Caco-2 (cell line): ENCODE results near the gene ECPAS. TPM values are rescaled to one million over a fixed set of nuclear protein-coding genes. Genes with fewer than 3 reads are reported as not detected.

Source experiments
- BruUV-seq: library from RNA; stranded (reverse); fragments of 400-500 nt; replicated peaks from 2 replicates; lab custom pipeline; 2021; lab: Mats Ljungman, UMichigan
- CTCF ChIA-PET: fragments of 300-600 bp; sonication (Branson Sonifier 250); formaldehyde crosslinking; loops from one replicate; lab custom pipeline; 2022; ENCODE audit warnings: antibody characterized with exemption; lab: Charles Lee
- POLR2A ChIA-PET: fragments of 300-600 bp; sonication (Branson Sonifier 250); formaldehyde crosslinking; loops from one replicate; lab custom pipeline; 2022; ENCODE audit warnings: antibody characterized with exemption; lab: Charles Lee
- DNase-seq, 2 experiments: peaks; one replicate each; pipeline versions ENCODE4 v3.0.0 to v3.0.0-alpha.2; 2020 to 2022
- H3K27me3 ChIP-seq: replicated peaks from 2 replicates; pipeline ENCODE4 v1.6.0; 2011; ENCODE audit warnings: low read length; ENCODE audit not compliant: control insufficient read depth, insufficient read depth
- H3K36me3 ChIP-seq: 2 replicates; pipeline ENCODE4 v1.5.1; 2011; ENCODE audit warnings: low read length; ENCODE audit not compliant: control insufficient read depth, insufficient read depth
- H3K4me1 ChIP-seq: fragments of 250-450 bp; sonication (Bioruptor Pico); 2 replicates; pipeline ENCODE4 v1.5.1; 2020; ENCODE audit warnings: mild to moderate bottlenecking
- H3K4me3 ChIP-seq: 2 replicates; pipeline ENCODE4 v1.5.1; 2011; ENCODE audit warnings: low read depth, mild to moderate bottlenecking, control low read depth, low read length
- H3K9me3 ChIP-seq: fragments of 250-450 bp; sonication (Bioruptor Pico); 2 replicates; pipeline ENCODE4 v1.5.1; 2020; ENCODE audit warnings: mild to moderate bottlenecking, moderate library complexity
- H3K27ac Mint-ChIP-seq: one replicate; pipeline ENCODE4 v1.8.0; 2022; ENCODE audit warnings: mixed read lengths; ENCODE audit not compliant: unreplicated experiment
- H3K27me3 Mint-ChIP-seq: one replicate; pipeline ENCODE4 v1.8.0; 2022; ENCODE audit warnings: mixed read lengths; ENCODE audit not compliant: insufficient read depth, unreplicated experiment
- H3K36me3 Mint-ChIP-seq: one replicate; pipeline ENCODE4 v1.8.0; 2022; ENCODE audit warnings: mild to moderate bottlenecking, mixed read lengths; ENCODE audit not compliant: insufficient read depth, unreplicated experiment
- H3K4me1 Mint-ChIP-seq: one replicate; pipeline ENCODE4 v1.8.0; 2022; ENCODE audit warnings: low read depth, mixed read lengths; ENCODE audit not compliant: unreplicated experiment
- H3K4me3 Mint-ChIP-seq: one replicate; pipeline ENCODE4 v1.8.0; 2022; ENCODE audit warnings: mild to moderate bottlenecking, moderate library complexity, mixed read lengths; ENCODE audit not compliant: unreplicated experiment
- H3K9me3 Mint-ChIP-seq: one replicate; pipeline ENCODE4 v1.8.0; 2022; ENCODE audit warnings: mixed read lengths; ENCODE audit not compliant: unreplicated experiment
- intact Hi-C: fragments of 100-400 bp; cut with micrococcal nuclease; formaldehyde crosslinking; loops from one replicate; pipeline ENCODE4 v1.10.0; 2022; ENCODE audit not compliant: unreplicated experiment
- total RNA-seq: library from RNA; stranded (reverse); gene quantifications from 2 replicates; pipeline ENCODE4 v1.2.3, GENCODE V29; 2022
- TF ChIP-seq, protein P1 (sequence below), 2 experiments: fragments of 200-600 bp in 1 of 2; IDR thresholded peaks; 1 replicate in 1 of 2; 2 replicates in 1 of 2; pipeline versions ENCODE4 v1.5.1 to v1.8.0; 2011 to 2022; ENCODE audit warnings: antibody characterized with exemption in 1 of 2, control low read depth in 1 of 2, inconsistent platforms in 1 of 2, low read depth in 1 of 2, low read length in 1 of 2, mild to moderate bottlenecking in 1 of 2, moderate library complexity in 1 of 2; ENCODE audit not compliant: insufficient read depth in 1 of 2, severe bottlenecking in 1 of 2, unreplicated experiment in 1 of 2

The ECPAS gene
- total RNA-seq, 1 experiment from 2014 or later: 77.0 TPM

GRCh38 chr9:111412280-111412679, 71.9 kb downstream of the ECPAS start:
- H3K36me3 ChIP-seq: no peaks in the 10 kb centered on the region; the same call in 1 of the 2 replicates
- ChIA-PET CTCF (no interaction called here), POLR2A (no interaction called here)
- TF ChIP-seq, protein P1, sequence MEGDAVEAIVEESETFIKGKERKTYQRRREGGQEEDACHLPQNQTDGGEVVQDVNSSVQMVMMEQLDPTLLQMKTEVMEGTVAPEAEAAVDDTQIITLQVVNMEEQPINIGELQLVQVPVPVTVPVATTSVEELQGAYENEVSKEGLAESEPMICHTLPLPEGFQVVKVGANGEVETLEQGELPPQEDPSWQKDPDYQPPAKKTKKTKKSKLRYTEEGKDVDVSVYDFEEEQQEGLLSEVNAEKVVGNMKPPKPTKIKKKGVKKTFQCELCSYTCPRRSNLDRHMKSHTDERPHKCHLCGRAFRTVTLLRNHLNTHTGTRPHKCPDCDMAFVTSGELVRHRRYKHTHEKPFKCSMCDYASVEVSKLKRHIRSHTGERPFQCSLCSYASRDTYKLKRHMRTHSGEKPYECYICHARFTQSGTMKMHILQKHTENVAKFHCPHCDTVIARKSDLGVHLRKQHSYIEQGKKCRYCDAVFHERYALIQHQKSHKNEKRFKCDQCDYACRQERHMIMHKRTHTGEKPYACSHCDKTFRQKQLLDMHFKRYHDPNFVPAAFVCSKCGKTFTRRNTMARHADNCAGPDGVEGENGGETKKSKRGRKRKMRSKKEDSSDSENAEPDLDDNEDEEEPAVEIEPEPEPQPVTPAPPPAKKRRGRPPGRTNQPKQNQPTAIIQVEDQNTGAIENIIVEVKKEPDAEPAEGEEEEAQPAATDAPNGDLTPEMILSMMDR (IDR thresholded peaks at IDR 0.05; ENCODE audit: insufficient read depth in 1 of 2, low read depth in 1 of 2, low read length in 1 of 2, severe bottlenecking in 1 of 2, unreplicated experiment in 1 of 2): no peak
- H3K4me3 Mint-ChIP-seq: no peak overlapping the region
- H3K4me1 ChIP-seq: no peaks in the 10 kb centered on the region
- H3K27me3 ChIP-seq: no peaks in the 10 kb centered on the region
- no TSS peak for BruUV-seq
- no peaks in the 10 kb centered on the region for H3K4me1 Mint-ChIP-seq
- no peak for DNase-seq
- intact Hi-C loops: no loop called here
- no peaks in the 10 kb centered on the region for H3K9me3 Mint-ChIP-seq
- H3K9me3 ChIP-seq: no peaks in the 10 kb centered on the region
- no peaks in the 10 kb centered on the region for H3K27me3 Mint-ChIP-seq
- peaks cover 92% of the 10 kb centered on the region for H3K36me3 Mint-ChIP-seq
- H3K4me3 ChIP-seq: no peak overlapping the region
- H3K27ac Mint-ChIP-seq: no peak overlapping the region

DNA sequence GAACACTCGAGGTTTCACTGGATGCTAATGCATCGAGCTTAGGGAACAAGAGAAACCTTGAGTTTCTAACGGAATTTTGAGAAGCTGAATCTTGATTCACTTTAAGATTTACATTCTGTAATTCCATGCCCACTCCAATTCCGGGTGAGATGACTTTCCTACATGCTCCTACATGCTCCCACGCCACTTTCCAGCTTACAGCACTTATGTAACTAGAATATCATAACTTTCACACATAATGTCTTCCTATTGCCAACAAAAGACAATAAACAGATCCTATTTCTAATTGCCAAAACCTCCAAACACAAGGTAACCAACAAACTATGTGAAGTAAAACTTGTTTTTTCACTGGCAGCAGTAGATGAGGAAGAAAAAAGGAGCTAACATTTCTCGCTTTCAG, 72.9 kb downstream of the ECPAS start:
- BruUV-seq: no TSS peak
- no peaks in the 10 kb centered on the region; the same call in 1 of the 2 replicates for H3K36me3 ChIP-seq
- Mint-ChIP-seq H3K27me3 (no peaks in the 10 kb centered on the region), H3K9me3 (no peaks in the 10 kb centered on the region), H3K4me1 (no peaks in the 10 kb centered on the region), H3K4me3 (no peak overlapping the region), H3K27ac (no peak overlapping the region), H3K36me3 (peaks cover 90% of the 10 kb centered on the region)
- ChIA-PET CTCF (no interaction called here), POLR2A (no interaction called here)
- no peaks in the 10 kb centered on the region for H3K27me3 ChIP-seq
- intact Hi-C loops: no loop called here
- TF ChIP-seq, protein P1 (IDR thresholded peaks at IDR 0.05; ENCODE audit: insufficient read depth in 1 of 2, low read depth in 1 of 2, low read length in 1 of 2, severe bottlenecking in 1 of 2, unreplicated experiment in 1 of 2): no peak
- H3K9me3 ChIP-seq: no peaks in the 10 kb centered on the region
- no peak overlapping the region for H3K4me3 ChIP-seq
- no peaks in the 10 kb centered on the region for H3K4me1 ChIP-seq
- no peak for DNase-seq

DNA sequence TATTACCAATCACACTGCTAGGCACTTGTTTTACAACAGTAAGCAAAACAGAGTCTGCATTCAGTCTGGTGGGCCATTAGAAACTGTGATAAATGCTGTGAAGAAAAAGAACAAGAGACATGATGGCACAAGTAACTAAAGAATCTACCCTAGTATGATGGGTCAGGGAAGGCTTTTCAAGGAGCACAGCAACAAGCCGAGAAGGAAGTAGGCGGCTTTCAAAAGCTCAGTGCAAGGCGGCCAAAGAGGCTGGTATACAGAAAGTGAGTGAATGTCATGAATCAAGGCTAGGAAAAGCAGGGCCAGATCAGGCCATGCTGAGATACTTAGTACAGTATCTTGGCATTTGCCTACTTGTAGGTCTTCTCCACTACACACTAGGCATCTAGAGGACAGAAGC, 76.4 kb downstream of the ECPAS start:
- Histone ChIP-seq H3K4me3 (no peak overlapping the region), H3K36me3 (no peaks in the 10 kb centered on the region; the same call in 1 of the 2 replicates), H3K9me3 (peaks cover 6% of the 10 kb centered on the region), H3K27me3 (no peaks in the 10 kb centered on the region), H3K4me1 (no peaks in the 10 kb centered on the region)
- no TSS peak for BruUV-seq
- no peak overlapping the region for H3K27ac Mint-ChIP-seq
- no peak overlapping the region for H3K4me3 Mint-ChIP-seq
- no peak for DNase-seq
- CTCF ChIA-PET: no interaction called here
- no peaks in the 10 kb centered on the region for H3K27me3 Mint-ChIP-seq
- peaks cover 90% of the 10 kb centered on the region for H3K36me3 Mint-ChIP-seq
- POLR2A ChIA-PET: no interaction called here
- TF ChIP-seq, protein P1 (IDR thresholded peaks at IDR 0.05; ENCODE audit: insufficient read depth in 1 of 2, low read depth in 1 of 2, low read length in 1 of 2, severe bottlenecking in 1 of 2, unreplicated experiment in 1 of 2): no peak
- intact Hi-C loops: no loop called here
- H3K9me3 Mint-ChIP-seq: peaks cover 17% of the 10 kb centered on the region
- no peaks in the 10 kb centered on the region for H3K4me1 Mint-ChIP-seq
